GM12872 (cell line): ENCODE results near the gene CAD.

ENCODE experiments used
- TF ChIP-seq, protein P1 (sequence below): IDR thresholded peaks from 3 replicates; pipeline ENCODE4 v1.5.1; 2011; ENCODE audit warnings: low read depth, mild to moderate bottlenecking, low read length, moderate library complexity; ENCODE audit not compliant: insufficient read depth

Gene CAD

DNA sequence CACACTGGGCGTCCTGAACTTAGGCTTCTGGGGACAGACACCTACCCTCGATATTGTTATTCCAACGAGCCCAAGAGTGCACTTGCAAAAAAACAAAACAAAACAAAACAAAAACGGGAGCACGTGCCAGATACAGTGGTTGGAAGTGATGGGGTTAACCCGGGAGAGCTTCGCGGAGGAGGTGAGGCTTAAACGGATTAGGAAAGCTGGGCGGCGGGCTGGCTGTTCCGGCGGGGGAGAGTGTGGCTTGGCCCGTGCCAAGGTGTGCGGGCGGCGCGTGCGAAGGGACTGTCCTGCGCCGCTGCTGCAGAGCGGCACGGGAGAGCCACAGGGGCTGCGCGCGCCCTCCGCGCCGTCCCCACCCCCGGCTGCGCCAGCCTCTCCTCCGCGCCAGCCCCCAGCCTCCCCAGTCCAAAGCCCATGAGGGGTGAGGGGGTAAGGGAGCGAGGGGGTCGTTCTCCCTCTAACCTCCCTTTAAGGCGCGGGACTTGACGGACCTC, 47.1 kb downstream of the CAD start:
- TF ChIP-seq, protein P1, sequence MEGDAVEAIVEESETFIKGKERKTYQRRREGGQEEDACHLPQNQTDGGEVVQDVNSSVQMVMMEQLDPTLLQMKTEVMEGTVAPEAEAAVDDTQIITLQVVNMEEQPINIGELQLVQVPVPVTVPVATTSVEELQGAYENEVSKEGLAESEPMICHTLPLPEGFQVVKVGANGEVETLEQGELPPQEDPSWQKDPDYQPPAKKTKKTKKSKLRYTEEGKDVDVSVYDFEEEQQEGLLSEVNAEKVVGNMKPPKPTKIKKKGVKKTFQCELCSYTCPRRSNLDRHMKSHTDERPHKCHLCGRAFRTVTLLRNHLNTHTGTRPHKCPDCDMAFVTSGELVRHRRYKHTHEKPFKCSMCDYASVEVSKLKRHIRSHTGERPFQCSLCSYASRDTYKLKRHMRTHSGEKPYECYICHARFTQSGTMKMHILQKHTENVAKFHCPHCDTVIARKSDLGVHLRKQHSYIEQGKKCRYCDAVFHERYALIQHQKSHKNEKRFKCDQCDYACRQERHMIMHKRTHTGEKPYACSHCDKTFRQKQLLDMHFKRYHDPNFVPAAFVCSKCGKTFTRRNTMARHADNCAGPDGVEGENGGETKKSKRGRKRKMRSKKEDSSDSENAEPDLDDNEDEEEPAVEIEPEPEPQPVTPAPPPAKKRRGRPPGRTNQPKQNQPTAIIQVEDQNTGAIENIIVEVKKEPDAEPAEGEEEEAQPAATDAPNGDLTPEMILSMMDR = no peak

DNA sequence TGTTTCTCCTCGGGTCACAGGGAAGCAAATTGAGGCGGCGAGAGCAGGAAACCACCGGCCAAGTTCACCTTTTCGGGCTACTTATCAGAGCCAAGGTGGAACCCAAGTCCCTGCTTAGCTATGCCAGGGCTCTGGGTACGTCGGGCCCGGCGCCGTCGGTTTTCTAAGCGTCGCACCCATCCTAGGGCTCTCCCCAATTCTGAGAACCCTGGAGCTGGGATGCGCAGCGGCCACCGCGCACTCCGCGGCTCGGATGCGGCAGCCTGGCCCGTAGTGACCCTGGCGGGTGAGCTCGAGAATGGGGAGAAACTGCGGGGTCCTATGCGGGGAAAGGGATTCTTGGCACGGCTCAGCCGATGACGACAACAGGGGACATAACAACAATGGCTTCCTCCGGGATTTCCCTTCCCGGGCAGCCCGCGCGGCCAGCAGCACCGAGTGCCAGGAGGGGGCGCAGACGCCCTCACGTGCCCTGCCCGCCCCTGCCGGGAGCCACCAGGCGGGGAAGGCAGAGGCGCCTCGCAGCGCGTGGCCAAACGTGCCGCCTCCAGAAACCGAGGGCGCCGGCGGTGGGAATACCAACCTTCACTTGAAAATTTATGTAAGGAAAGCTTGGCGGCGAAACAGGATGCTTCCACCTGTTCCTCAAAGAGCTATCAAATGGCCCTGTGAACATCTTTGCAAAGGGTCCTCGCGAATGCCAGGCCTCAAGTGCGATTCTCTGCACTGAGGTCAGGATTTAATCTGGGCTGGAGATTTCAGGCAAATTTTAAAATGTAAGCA, 47.8 kb downstream of the CAD start:
- TF ChIP-seq, protein P1 = peak; percentile 74

DNA sequence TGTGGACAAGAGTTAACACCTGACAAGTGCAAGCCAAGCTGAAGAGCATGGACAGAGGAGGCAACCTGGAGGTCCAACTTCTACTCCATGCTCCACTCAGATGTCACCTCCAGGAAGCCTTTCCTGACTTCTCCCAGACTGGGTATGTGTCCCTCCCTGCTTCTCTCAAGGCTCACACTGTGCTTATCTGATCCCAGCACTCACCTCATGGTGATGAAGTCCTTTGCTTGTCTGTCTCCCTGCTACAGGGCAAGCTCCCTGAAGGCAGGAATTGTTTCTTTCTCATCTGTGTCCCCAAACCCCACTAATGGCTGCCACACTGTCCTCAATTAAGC, 48.3 kb downstream of the CAD start:
- TF ChIP-seq, protein P1 = no peak

DNA sequence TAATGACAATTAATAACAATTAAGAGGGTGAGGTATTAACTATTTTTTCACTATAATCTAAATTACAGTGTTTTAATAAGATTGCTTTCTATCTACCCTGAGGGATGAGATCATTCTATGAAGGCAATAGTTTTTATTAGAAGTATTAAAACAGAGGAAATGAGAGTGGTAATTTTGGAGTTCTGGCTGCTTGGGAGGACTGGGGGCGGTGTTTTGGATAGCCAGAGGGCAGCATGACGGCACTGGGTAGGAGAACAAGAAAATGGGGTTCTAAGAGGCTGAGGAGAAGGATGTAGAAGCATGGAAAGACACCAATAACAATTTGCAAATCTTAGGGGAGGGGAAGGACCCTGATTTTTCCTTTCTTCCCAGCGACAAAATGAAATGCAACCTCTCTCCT, 53.0 kb downstream of the CAD start:
- TF ChIP-seq, protein P1 = no peak

DNA sequence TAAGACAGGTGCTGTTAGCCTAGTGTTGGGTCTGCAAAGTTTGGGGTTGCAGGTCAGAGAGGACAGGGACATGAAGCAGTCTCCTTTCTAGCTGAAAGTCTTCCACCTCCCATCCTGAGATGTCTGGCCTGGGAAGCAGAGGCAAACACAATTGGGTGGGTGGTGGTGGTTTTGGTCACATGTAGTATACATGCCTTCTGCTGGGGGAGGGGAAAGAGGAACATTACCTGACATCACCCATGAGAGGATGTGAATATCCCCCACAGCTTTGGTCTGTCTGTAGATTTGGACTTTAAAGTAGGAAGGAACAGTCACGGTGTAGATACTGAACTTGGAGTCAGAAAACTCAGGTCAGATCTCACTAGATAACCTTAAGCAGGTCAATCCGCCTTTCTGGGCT, 53.5 kb downstream of the CAD start:
- TF ChIP-seq, protein P1 = no peak

DNA sequence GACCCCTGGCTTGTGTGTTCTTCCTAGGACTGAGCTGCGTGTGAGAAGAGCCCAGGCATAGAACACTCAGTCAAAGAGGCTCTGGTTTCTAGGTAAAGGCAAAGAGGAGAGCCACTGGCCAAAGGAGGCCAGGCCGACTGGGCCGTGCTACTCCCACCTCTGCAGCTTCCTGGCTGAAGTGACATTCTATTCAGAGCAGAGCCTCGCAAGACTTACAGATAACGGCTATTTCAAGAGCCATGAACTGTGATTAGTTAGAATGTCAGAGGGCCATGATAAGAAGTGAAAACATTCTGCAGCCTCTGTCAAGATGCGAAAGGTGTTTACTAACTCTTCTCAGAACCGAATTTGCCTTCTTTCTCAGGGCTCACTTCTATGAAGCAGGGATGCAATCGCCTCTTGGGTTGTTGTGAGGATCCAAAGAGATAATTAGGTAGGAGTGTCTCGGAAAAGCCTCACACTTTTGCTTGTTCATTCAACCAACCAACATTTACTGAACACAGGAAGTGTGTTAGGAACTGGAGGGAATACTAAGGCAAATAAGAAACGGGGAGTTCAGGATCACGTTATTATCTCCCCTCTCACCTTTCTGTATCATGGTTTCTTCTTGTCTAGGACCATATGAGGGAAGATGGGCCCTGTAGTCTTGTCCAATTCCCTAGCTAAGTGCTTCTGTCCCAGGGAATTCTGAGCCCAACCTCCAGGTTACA, 54.6 kb downstream of the CAD start:
- TF ChIP-seq, protein P1 = no peak

DNA sequence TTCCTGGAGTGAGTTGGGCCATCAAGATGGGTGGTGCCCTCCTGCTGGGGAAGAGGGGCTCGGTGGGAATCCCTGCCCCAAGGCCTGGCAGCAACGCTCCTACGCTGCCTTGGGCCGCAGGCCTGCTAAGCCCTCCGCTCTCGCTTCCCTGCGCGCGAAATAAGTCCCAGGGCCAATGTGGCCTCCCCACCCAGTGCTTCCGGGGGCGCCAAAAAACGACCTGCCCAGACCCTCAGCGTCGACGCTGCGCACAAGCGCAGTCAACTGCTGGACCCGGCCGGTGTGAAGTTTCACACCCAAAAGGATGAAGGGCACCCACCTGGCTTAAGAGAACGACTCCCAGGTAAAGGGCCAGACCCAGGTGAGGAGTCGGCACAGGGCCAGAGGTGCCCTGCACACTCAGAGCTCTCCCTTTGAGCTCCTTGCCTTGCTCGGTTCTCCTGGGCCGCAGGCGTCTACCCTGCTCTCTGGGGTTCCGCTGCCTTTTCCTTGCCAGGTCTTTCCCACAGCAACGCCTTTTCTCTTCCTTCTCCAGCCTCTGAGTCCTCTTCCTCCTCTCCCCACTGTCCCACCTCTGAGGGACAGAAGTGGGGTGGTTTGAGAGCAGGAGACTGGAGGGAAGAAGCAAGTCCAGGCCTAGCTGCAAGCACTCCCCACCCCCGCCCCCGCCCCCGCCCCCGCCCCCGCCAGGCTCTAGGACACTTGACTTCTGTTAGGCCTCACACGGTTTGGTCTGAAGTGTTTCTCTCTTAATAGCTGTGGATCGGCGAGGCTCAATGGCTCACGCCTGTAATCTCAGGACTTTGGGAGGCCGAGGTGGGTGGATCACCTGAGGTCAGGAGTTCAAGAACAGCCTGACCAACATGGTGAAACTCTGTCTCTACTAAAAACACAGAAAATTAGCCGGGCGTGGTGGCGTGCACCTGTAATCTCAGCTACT, 58.3 kb downstream of the CAD start, which contains the start of gene DNAJC5G:
TSS of gene DNAJC5G (plus strand) at position 223 of the 940 bp plus-strand sequence. CDS start 1,296 bp downstream, outside the sequence.
- TF ChIP-seq, protein P1 = no peak
